Measurements from ENCODE around the gene MPV17. TPM values are rescaled to one million over a fixed set of nuclear protein-coding genes. Genes with fewer than 3 reads are reported as not detected.
A peak's percentile ranks its signal among the peaks of the same experiment; 100 is the strongest.

The MPV17 gene
- total and polyA plus RNA-seq, 9 of the 15 experiments (the other 6 are each of a cell fraction or from before 2014, with no cell fraction given) = 54.7 to 140 (median 70.2) TPM

GRCh38 chr2:27322766-27323595, at the start of gene MPV17 (continued):
- TF ChIP-seq ZNF318 (IDR thresholded peaks at IDR 0.05; ENCODE audit: borderline replicate concordance in 1 of 2, low read depth in 1 of 2) (peak in 1 of 2 experiments; percentile 63; a peak in 1 of 4 replicates), ZNF780A (CRISPR knock-in tag; IDR thresholded peaks at IDR 0.05) (peak; percentile 38; the same call in 1 of the 2 replicates), ZNF124 (CRISPR knock-in tag; IDR thresholded peaks at IDR 0.05) (no peak), YY1 (IDR thresholded peaks at IDR 0.05; ENCODE audit: borderline replicate concordance in 1 of 3, control insufficient read depth in 1 of 3, extremely low read depth in 1 of 3, insufficient read depth in 3 of 3, insufficient read length in 1 of 3, insufficient replicate concordance in 2 of 3, low read depth in 1 of 3, low read length in 2 of 3) (peak in 2 of 3 experiments; percentile 56 to 84), ZNF57 (CRISPR knock-in tag; IDR thresholded peaks at IDR 0.05) (peak; percentile 20; the same call in 1 of the 2 replicates), DEAF1 (CRISPR knock-in tag; IDR thresholded peaks at IDR 0.05) (no peak), SNAPC5 (CRISPR knock-in tag; IDR thresholded peaks at IDR 0.05) (no peak), ZNF609 (CRISPR knock-in tag; IDR thresholded peaks at IDR 0.05; ENCODE audit: borderline replicate concordance) (no peak; the same call in 1 of the 2 replicates), RBFOX2 (IDR thresholded peaks at IDR 0.05; ENCODE audit: low read depth, low read length) (peak; percentile 92)

Data from K562 (cell line).